K562 (cell line): ENCODE data around the gene BPI. TPM values are rescaled to one million over a fixed set of nuclear protein-coding genes. Genes with fewer than 3 reads are reported as not detected.

ENCODE experiments used
- ATAC-seq: fragments of 200-7000 bp; cut with Tn5 transposase; 3 replicates; pipeline ENCODE4 v1.9.1; 2020; ENCODE audit warnings: moderate library complexity
- BruUV-seq: library from RNA; stranded (reverse); fragments of 400-500 nt; replicated peaks from 2 replicates; lab custom pipeline; 2021; lab: Mats Ljungman, UMichigan
- CTCF ChIA-PET: fragments of 300-600 bp; formaldehyde crosslinking; extraction: SDS; loops from one replicate; lab custom pipeline; 2021; ENCODE audit warnings: low intra/inter-chr PET ratio; lab: Yijun Ruan, JAX
- POLR2A ChIA-PET: fragments of 300-600, 350-650 bp; sonication (Branson Sonifier 250); formaldehyde crosslinking; extraction: SDS; loops from one replicate; lab custom pipeline; 2021; ENCODE audit warnings: antibody characterized with exemption, inconsistent platforms; lab: Yijun Ruan, JAX
- DNase-seq, 4 experiments: peaks; one replicate each; pipeline versions ENCODE4 v3.0.0 to v3.0.0-alpha.2; 2011 to 2018; ENCODE audit warnings: low spot score in 3 of 4, mixed read lengths in 3 of 4; ENCODE audit errors: extremely low read depth in 1 of 4
- FAIRE-seq: peaks from 2 replicates; lab custom pipeline; 2011; peaks lifted over from hg19 to GRCh38; lab: Jason Lieb, UNC
- H2AFZ ChIP-seq: 2 replicates; pipeline ENCODE4 v1.6.0; 2011; ENCODE audit warnings: low read depth, low read length, control low read depth, inconsistent platforms
- H3K27ac ChIP-seq: fragments of 200-600 bp; 3 replicates; pipeline ENCODE4 v1.8.0; 2011; ENCODE audit warnings: low read depth, mild to moderate bottlenecking, control low read depth, inconsistent platforms, low read length, moderate library complexity, mixed read lengths; ENCODE audit errors: extremely low read depth
- H3K27me3 ChIP-seq, 2 experiments: fragments of 300-600 bp in 1 of 2; 2 replicates in 1 of 2; 3 replicates in 1 of 2; pipeline versions ENCODE4 v1.6.0 to v1.8.0; 2011; ENCODE audit warnings: inconsistent platforms in 2 of 2, low read length in 2 of 2, mild to moderate bottlenecking in 1 of 2, mixed read lengths in 1 of 2, moderate library complexity in 1 of 2; ENCODE audit not compliant: control insufficient read depth in 2 of 2, insufficient read depth in 2 of 2
- H3K36me3 ChIP-seq: fragments of 300-600 bp; 3 replicates; pipeline ENCODE4 v1.8.0; 2011; ENCODE audit warnings: mild to moderate bottlenecking, low read length, inconsistent platforms; ENCODE audit not compliant: control insufficient read depth, insufficient read depth
- H3K4me1 ChIP-seq, 2 experiments: fragments of 200-600 bp in 1 of 2; replicated peaks in 1 of 2; 2 replicates in 1 of 2; 3 replicates in 1 of 2; pipeline versions ENCODE4 v1.5.1 to v1.8.0; 2011; ENCODE audit warnings: inconsistent platforms in 2 of 2, low read length in 2 of 2, mild to moderate bottlenecking in 1 of 2, mixed read lengths in 1 of 2, moderate library complexity in 1 of 2; ENCODE audit not compliant: control insufficient read depth in 2 of 2, insufficient read depth in 2 of 2
- H3K4me2 ChIP-seq: 2 replicates; pipeline ENCODE4 v1.6.1; 2011; ENCODE audit warnings: low read length, control low read depth, inconsistent platforms, mixed read lengths; ENCODE audit not compliant: insufficient read depth
- H3K4me3 ChIP-seq: fragments of 200-600 bp; sonication (generic), shearing (Covaris generic); 2 replicates; pipeline ENCODE4 v1.5.1; 2016; ENCODE audit warnings: control low read depth, inconsistent platforms
- H3K79me2 ChIP-seq: fragments of 200-600 bp; 3 replicates; pipeline ENCODE4 v1.8.0; 2011; ENCODE audit warnings: low read length, inconsistent platforms; ENCODE audit not compliant: control insufficient read depth, insufficient read depth
- H3K9ac ChIP-seq, 2 experiments: 2 replicates each; pipeline versions ENCODE4 v1.6.0 to v1.6.1; 2011; ENCODE audit warnings: low read depth in 2 of 2, low read length in 2 of 2, control low read depth in 1 of 2, inconsistent platforms in 1 of 2, mild to moderate bottlenecking in 1 of 2, mixed read lengths in 1 of 2; ENCODE audit not compliant: insufficient read depth in 1 of 2
- H3K9me1 ChIP-seq: one replicate; pipeline ENCODE4 v1.6.0; 2011; ENCODE audit warnings: inconsistent platforms, mild to moderate bottlenecking, low read length, moderate library complexity; ENCODE audit not compliant: control insufficient read depth, insufficient read depth
- H3K9me3 ChIP-seq: replicated peaks from 2 replicates; pipeline ENCODE4 v1.5.1; 2011; ENCODE audit warnings: low read depth, low read length, inconsistent platforms; ENCODE audit not compliant: control insufficient read depth, insufficient read depth
- H4K20me1 ChIP-seq: replicated peaks from 2 replicates; pipeline ENCODE4 v1.6.1; 2011; ENCODE audit warnings: low read length, inconsistent platforms, mixed read lengths; ENCODE audit not compliant: control insufficient read depth, insufficient read depth
- CHD7 ChIP-seq: fragments of 200-600 bp; sonication (generic); IDR thresholded peaks from one replicate; pipeline ENCODE4 v1.6.1; 2012; ENCODE audit warnings: mild to moderate bottlenecking, low read depth, low read length, inconsistent platforms
- DACH1 ChIP-seq: fragments of 450-650 bp; IDR thresholded peaks from 2 replicates; pipeline ENCODE4 v1.6.1; 2018; ENCODE audit not compliant: partially characterized antibody
- KAT2B ChIP-seq: IDR thresholded peaks from one replicate; pipeline ENCODE4 v1.6.1; 2012; ENCODE audit warnings: low read depth, mild to moderate bottlenecking, control low read depth, inconsistent platforms, low read length, moderate library complexity
- NR0B1 ChIP-seq: fragments of 450-650 bp; IDR thresholded peaks from one replicate; pipeline ENCODE4 v1.6.1; 2018; ENCODE audit warnings: mild to moderate bottlenecking, moderate library complexity; ENCODE audit not compliant: partially characterized antibody
- WGBS: fragments of 100-300 bp; shearing (Covaris generic); methylation state at CpG from one replicate; pipeline ENCODE4 v1.1.6; 2016; ENCODE audit warnings: low coverage, mixed read lengths; ENCODE audit not compliant: insufficient coverage; ENCODE audit errors: missing lambda C conversion rate; 5-methylcytosine and 5-hydroxymethylcytosine counted together
- in situ Hi-C: fragments of 300-500 bp; cut with MboI; formaldehyde crosslinking; loops from 4 replicates; pipeline ENCODE4 v1.15.0; 2018; ENCODE audit warnings: inconsistent platforms, mixed read lengths
- intact Hi-C: fragments of 100-400 bp; cut with micrococcal nuclease; formaldehyde crosslinking; loops from 2 replicates; pipeline ENCODE4 v1.14.2; 2022
- polyA plus RNA-seq, 8 experiments: library from polyadenylated mRNA; depleted of rRNA in 4 of 8; stranded (reverse) in 5 of 8; unstranded in 3 of 8; fragments of >200 nt; fragmentation: Nextera tagmentation in 2 of 8; fragmentation: Illumina TruSeq in 1 of 8; extraction: Ambion mirVana in 2 of 8; extraction: Trizol in 1 of 8; gene quantifications; 2 replicates each; pipeline versions ENCODE4 v1.2.1 to v1.2.3, GENCODE V29; 2011 to 2014; ENCODE audit warnings: inconsistent platforms in 1 of 8, missing spikeins in 1 of 8
- total RNA-seq, 7 experiments: library from RNA; depleted of rRNA in 6 of 7; stranded (reverse); fragments of >200 nt in 6 of 7; fragmentation: Illumina TruSeq in 2 of 7; extraction: Trizol in 2 of 7; gene quantifications; 2 replicates each; pipeline versions ENCODE4 v1.2.1 to v1.2.3, GENCODE V29; 2011 to 2021; ENCODE audit warnings: low replicate concordance in 1 of 7

Gene BPI
- total and polyA plus RNA-seq, 9 of the 15 experiments (the other 6 are each of a cell fraction or from before 2014, with no cell fraction given): not detected

DNA sequence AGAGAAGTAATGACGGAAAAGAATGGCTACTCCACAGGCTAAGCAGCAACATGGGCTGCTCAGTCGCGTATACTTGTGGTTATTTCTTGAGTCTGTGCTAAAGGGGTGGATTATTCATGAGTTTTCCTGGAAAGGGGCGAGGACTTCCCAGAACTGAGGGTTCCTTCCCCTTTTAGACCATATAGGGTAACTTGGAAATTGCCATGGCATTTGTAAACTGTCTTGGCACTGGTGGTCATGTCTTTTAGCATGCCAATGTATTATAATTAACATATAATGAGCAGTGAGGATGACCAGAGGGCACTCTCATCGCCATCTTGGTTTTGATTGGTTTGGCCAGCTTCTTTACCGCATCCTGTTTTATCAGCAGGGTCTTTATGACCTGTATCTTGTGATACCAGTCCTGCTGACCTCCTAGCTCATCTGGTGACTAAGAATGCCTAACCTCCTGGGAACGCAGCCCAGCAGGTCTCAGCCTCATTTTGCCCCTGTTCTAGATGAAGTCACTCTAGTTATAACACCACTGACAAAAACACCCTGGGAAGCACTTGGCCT is 53.8 kb downstream of the BPI start:
- FAIRE-seq: peak; percentile 71
- intact Hi-C loops (no loop called here), in situ Hi-C loops (no loop called here)
- Histone ChIP-seq H3K36me3 (no peaks in the 10 kb centered on the region), H3K9me1 (no peaks in the 10 kb centered on the region), H2AFZ (peak overlapping the region; percentile 85), H3K4me3 (0 out of 2 replicates have a peak overlapping the region, but pooled peaks have one; percentile 17), H3K27ac (peak overlapping the region; percentile 71), H3K9ac (peak overlapping the region in 1 of 2 experiments; percentile 50; a peak in 3 of 4 replicates), H3K79me2 (no peaks in the 10 kb centered on the region), H3K4me2 (peak overlapping the region; percentile 74), H3K27me3 (no peaks in the 10 kb centered on the region), H4K20me1 (no peaks in the 10 kb centered on the region), H3K9me3 (no peaks in the 10 kb centered on the region), H3K4me1 (peaks cover 17 to 27% of the 10 kb centered on the region in 2 experiments)
- WGBS: 0% methylated on average over 7 of the region's 7 CpGs
- peak; percentile 76 for ATAC-seq
- CTCF ChIA-PET: no interaction called here
- DNase-seq: peak in 3 of 4 experiments; percentile 28 to 86 (median 41)
- POLR2A ChIA-PET: interaction anchor here (0.7 to 1.4 kb wide), 3 partner anchors 15 to 49 kb away, joined by 3 to 4 read pairs (median 3); no protein-coding TSS in a partner anchor
- BruUV-seq: no TSS peak
- no peak for TF ChIP-seq KAT2B
- TF ChIP-seq NR0B1: no peak
- no peak for TF ChIP-seq CHD7
- TF ChIP-seq DACH1: no peak
